Measurements from ENCODE around the gene MTERF1. TPM values are rescaled to one million over a fixed set of nuclear protein-coding genes. Genes with fewer than 3 reads are reported as not detected.

Gene MTERF1
- total RNA-seq (2021; fragmentation: NEBNext Ultra II Directional; extraction: Animal tissue kit (Norgen Biotek cat#: 25700)) = 10 to 100 TPM in 1 of 6 experiments, 1 to 10 TPM in 5; 7.4 to 10.2 (median 9.2) TPM
- long read RNA-seq, transcript MTERF1-201 (3 exons, 1,997 nt) = major isoform, 10 of 22 reads
- long read RNA-seq, partial matches to known transcripts = 2 of 22 reads
- long read RNA-seq, other reads (novel, unspliced or antisense) = 8 of 22 reads

- 0 out of 2 replicates have a peak, but pooled peaks cover 5% of the 10 kb centered on the region for H3K36me3 Mint-ChIP-seq (ENCODE audit: low read depth)
- H3K4me1 Mint-ChIP-seq (ENCODE audit: low read depth) = peaks cover 34% of the 10 kb centered on the region
- no peaks in the 10 kb centered on the region for H3K9me3 Mint-ChIP-seq
- no peaks in the 10 kb centered on the region; the same call in 1 of the 2 replicates for H3K27me3 Mint-ChIP-seq (ENCODE audit: insufficient read depth)
- H3K27ac Mint-ChIP-seq = peak within 1 kb of the TSS; percentile 87
- DNase-seq = peak; percentile 84
- peak within 1 kb of the TSS; percentile 93 for H3K4me3 Mint-ChIP-seq
- peak; percentile 98 for TF ChIP-seq CTCF (IDR thresholded peaks at IDR 0.05)
These were observed at the start of gene MTERF1 for GRCh38 chr7:91880413-91881241. Gene MTERF1 (minus strand): TSS chr7:91880702. CDS start chr7:91880083, 619 bp downstream.

GRCh38 chr7:91929463-91929862, 49.0 kb upstream of the MTERF1 start:
- no peak for DNase-seq
- Mint-ChIP-seq H3K36me3 (ENCODE audit: low read depth) (no peaks in the 10 kb centered on the region), H3K9me3 (no peaks in the 10 kb centered on the region), H3K27me3 (ENCODE audit: insufficient read depth) (peaks cover 21% of the 10 kb centered on the region), H3K4me1 (ENCODE audit: low read depth) (no peaks in the 10 kb centered on the region), H3K4me3 (no peak overlapping the region), H3K27ac (no peak overlapping the region)
- no peak for TF ChIP-seq CTCF (IDR thresholded peaks at IDR 0.05)

GRCh38 chr7:91927912-91928311, 47.4 kb upstream of the MTERF1 start:
- H3K36me3 Mint-ChIP-seq (ENCODE audit: low read depth) = no peaks in the 10 kb centered on the region
- DNase-seq = no peak
- no peak for TF ChIP-seq CTCF (IDR thresholded peaks at IDR 0.05)
- peaks cover 20% of the 10 kb centered on the region for H3K27me3 Mint-ChIP-seq (ENCODE audit: insufficient read depth)
- H3K27ac Mint-ChIP-seq = no peak overlapping the region
- H3K4me3 Mint-ChIP-seq = no peak overlapping the region
- H3K9me3 Mint-ChIP-seq = no peaks in the 10 kb centered on the region
- peaks cover 9% of the 10 kb centered on the region for H3K4me1 Mint-ChIP-seq (ENCODE audit: low read depth)

GRCh38 chr7:91922857-91923256, 42.4 kb upstream of the MTERF1 start:
- DNase-seq = peak; percentile 7
- Mint-ChIP-seq H3K36me3 (ENCODE audit: low read depth) (no peaks in the 10 kb centered on the region), H3K27ac (no peak overlapping the region), H3K4me3 (peak overlapping the region; percentile 66), H3K27me3 (ENCODE audit: insufficient read depth) (peaks cover 18% of the 10 kb centered on the region), H3K4me1 (ENCODE audit: low read depth) (peaks cover 15% of the 10 kb centered on the region), H3K9me3 (no peaks in the 10 kb centered on the region)
- no peak for TF ChIP-seq CTCF (IDR thresholded peaks at IDR 0.05)

GRCh38 chr7:91918356-91918755, 37.9 kb upstream of the MTERF1 start:
- H3K9me3 Mint-ChIP-seq = no peaks in the 10 kb centered on the region
- peaks cover 18% of the 10 kb centered on the region for H3K4me1 Mint-ChIP-seq (ENCODE audit: low read depth)
- no peak overlapping the region for H3K27ac Mint-ChIP-seq
- H3K27me3 Mint-ChIP-seq (ENCODE audit: insufficient read depth) = peaks cover 1% of the 10 kb centered on the region
- H3K36me3 Mint-ChIP-seq (ENCODE audit: low read depth) = no peaks in the 10 kb centered on the region
- no peak for TF ChIP-seq CTCF (IDR thresholded peaks at IDR 0.05)
- DNase-seq = no peak
- no peak overlapping the region for H3K4me3 Mint-ChIP-seq

Data from HFFc6 (cell line).